Right renal cortex interstitium (tissue), 3 donors: Measurements from ENCODE around the gene C7orf57. TPM values are rescaled to one million over a fixed set of nuclear protein-coding genes. Genes with fewer than 3 reads are reported as not detected.
"Not testable (repeated sequence)": the region's sequence is repeated elsewhere in the genome, so short reads cannot be mapped to it uniquely, and the experiment has no call there.

Source experiments
- DNase-seq, 3 donors: peaks; one replicate each; pipeline ENCODE4 v3.0.0-alpha.2; 2013; ENCODE audit warnings: low read depth in 3 of 3, low spot score in 2 of 3
- polyA plus RNA-seq, 3 donors: library from polyadenylated mRNA; unstranded; fragments of 120-200 nt; gene quantifications; one replicate each; pipeline ENCODE4 v1.2.1, GENCODE V29; 2013; ENCODE audit not compliant: insufficient read length in 3 of 3

The C7orf57 gene
- polyA plus RNA-seq, 3 donors, result 0.47 to 0.67 (median 0.50) TPM

DNA sequence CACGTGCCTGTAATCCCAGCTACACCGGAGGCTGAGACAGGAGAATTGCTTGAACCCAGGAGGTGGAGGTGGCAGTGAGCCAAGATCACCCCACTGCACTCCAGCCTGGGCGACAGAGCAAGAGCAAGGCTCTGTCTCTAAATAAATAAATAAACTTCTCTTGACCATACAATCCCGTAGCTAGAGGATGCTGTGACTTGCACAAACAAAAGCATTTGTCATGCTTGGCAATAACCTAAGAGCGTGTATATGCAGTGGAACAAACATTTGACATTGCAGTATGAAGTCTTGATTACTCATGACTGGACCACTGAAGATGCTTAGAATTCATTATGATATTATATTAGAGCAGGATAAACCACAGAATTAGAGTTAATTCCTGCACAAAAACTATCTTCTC lies 1.4 kb upstream of the C7orf57 start:
- DNase-seq, result no peak

DNA sequence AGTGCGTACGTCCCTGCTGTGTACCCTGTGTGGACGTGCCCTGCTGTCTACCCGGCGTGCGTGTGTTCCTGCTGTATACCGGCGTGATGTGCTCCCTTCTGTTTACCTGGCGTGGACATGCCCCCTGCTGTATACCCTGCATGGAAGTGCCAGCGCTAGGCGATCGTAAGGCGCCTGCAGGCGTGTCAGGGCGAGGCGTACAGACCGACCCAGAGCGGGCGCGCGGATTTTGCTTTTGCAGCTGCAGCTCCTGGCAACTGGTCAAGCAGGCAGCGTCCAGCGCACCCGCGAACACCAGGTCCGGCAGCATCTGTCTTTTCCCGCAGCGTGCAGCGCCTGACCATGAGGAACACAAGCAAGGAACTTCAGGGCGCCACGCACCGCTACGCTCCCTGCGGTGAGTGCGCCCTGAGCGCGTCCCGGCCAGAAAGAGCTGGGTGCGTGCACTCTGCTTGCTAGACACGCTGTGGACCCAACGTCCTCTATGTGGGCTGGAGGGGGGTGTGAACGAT lies 680 bp downstream of the C7orf57 start:
- DNase-seq, result peak in 1 of 3 donors; percentile 9

DNA sequence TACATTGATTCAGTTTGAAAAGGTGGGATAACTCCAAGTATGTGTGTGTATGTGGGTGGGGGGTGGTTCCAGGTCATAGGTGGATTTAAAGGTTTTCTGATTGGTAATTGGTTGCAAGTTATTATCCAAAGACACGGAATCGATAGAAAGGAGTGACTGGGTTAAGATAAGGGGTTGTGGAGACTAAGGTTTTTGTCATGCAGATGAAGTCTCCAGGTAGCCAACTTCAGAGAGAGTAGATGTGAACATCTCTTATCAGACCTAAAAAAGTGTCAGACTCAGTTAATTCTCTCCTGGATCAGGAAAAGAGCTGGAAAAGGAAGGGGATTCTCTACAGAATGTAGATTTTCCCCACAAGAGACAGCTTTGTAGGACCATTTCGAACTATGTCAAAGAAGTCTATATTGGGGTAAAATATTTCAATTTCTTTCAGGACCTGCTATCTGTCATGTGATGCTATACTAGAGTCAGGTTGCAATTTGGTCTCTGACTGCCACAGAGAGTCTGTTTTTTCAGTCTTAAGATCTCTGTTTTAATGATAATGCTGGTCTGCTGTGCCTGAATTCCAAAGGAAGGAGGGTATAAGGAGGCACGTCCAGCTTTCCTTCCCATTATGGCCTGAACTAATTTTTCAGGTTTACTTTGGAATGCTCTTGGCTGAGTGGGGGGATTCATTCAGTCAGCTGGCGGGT lies 3.6 kb downstream of the C7orf57 start:
- DNase-seq, result no peak

DNA sequence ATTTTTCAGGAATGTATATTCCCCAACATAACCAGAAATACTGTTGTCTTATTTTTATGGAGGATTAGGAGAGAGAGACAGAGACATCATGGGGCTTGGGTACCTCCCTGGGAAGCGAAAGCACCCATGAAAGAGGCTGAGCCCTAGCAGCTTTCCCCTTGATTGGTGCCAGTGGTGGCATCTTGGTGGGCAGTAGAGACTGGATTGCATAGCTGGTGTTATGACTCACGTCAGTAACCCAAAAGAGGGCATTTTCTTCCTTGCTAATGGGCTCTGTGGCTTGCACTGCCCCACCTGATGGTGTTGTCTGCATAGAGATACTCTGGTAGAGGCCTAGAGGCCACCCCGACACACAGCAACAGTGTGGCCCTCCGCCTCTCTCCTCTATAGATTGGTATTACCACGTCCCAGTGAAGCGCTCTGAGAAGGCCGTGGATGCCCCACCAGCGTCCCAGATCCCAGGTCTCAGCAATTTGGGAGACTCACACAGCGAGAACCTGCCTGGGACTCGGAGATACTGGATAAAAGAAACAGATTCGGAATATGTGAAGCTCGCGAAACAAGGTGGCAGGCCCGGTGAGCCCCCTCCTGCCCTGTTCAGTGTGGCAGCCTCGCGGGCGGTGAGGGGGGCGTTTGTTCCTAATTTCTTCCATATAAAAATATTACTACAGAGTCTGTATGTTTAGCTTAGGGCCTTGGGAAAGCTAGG lies 5.8 kb downstream of the C7orf57 start:
- no peak for DNase-seq

- no peak for DNase-seq
These were observed 6.3 kb downstream of the C7orf57 start for GRCh38 chr7:48041653-48041970.

- DNase-seq, result no peak
These were observed 6.9 kb downstream of the C7orf57 start for GRCh38 chr7:48042216-48042615.

DNA sequence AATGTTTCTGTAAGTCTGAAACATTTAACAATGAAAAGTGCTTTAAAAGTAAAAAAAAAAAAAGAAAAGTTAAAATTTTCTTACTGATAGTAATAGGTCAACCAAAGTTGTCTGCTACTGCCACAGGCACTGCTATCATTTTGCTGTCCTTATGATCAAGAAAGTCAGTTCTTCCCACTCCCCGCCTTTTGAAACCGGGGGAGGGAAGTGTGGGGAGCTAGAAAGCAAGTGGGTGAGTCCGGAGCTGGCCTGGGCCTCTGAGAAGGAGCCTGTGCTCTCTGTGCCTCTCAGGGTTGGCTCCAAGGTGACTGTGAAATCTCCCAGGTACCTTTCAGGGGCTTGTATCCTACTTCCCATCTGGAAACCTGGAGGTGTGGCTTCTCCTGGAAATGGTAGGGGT lies 7.3 kb downstream of the C7orf57 start:
- no peak for DNase-seq

DNA sequence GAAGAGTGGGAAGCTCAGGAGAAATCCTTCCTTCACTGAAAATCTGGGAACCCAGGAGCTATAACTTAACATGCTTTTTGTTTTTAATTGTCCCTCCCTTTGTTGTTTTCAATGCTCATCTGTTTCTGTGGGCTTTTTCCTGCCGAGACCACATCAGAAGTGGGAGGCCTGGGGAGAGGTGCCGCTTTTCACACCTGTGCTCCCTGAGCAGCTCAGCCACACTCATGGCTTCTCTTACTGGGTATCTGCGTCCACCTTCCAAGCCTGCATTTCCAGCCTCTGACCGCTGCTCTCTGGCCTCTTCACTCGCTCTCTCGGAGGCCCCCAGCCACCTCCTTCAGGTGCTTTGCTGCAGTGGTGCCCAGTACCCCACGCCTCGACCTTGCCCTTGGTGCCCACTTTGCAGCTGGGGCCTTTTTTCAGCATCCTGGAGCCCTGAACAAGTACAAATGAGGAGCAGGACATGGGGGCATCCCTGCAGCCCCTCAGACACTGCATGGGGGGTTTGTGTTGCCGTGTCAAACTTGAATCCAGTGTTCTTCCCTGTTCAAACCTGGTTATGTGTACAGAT lies 9.9 kb downstream of the C7orf57 start:
- DNase-seq, result no peak

DNA sequence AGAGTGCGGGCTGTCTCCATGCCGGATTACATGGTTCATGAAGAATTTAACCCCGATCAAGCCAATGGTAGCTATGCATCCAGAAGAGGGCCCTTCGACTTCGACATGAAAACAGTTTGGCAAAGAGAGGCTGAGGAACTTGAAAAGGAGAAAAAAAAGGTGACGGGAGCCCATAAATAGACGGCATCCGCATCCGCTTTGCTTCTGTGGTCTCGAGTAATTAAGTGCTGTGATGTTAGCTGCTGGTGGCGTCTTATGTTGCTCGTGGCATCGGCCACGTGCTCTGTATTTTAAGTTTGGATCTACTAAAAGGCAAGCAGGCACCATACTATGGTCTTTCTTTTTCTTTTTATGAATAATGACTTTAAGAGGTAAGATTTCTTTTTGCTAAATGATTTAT lies 11.1 kb downstream of the C7orf57 start:
- DNase-seq, result no peak

DNA sequence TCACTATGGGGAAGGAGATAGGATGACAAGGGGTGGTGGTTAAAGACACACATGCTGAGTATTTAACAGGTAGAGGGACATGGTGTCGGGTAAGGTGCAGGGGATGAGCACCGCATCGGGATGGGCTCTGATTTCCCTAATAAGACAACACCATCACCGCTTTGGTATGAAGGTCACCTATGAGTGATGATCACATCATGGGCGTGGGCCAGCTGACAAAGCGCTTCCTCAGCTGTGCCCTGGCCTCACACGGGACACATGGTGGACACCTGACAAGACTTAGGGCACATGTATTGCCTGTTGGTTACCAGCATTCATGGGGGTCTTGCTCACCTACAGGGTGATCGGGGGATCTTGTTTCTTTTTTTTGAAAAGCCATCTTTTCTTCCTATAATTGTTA lies 12.8 kb downstream of the C7orf57 start:
- DNase-seq, result no peak

DNA sequence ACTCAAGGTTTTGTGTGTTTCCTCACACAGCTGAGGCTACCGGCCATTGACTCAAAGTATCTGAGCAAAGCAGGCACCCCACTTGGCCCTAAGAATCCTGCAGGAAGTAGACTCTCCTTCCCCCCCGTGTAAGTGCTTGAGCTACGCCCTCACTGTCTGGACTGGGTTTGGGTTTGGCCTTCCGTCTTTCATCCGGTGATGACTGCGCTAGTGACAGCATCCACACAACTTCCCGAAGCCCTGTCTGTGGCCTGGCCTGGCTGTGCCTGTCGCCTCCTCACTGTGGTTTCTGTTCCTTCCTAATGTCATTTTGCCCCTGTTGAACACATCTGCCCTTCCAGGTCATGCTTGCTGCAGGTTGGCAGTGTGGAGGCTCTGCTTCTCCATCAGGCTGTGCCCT lies 14.5 kb downstream of the C7orf57 start:
- no peak for DNase-seq

DNA sequence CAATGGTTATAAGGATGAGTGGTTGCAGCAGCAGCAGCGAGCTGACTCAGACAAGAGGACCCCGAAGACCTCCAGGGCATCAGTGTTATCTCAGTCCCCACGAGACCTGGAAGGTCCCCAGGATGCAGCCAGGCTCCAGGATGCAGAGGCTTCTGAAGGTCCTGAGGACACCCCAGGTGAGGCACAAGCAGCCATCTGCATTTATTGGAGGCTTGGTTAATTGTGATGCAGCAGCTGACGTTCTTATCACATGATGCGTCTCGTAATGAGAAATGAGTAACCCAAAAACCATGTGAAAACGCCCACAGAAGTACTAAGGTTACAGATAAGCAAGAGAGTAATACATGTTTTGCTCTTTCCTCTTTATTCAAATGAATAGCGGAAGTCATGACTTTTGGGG lies 17.4 kb downstream of the C7orf57 start:
- no peak for DNase-seq

DNA sequence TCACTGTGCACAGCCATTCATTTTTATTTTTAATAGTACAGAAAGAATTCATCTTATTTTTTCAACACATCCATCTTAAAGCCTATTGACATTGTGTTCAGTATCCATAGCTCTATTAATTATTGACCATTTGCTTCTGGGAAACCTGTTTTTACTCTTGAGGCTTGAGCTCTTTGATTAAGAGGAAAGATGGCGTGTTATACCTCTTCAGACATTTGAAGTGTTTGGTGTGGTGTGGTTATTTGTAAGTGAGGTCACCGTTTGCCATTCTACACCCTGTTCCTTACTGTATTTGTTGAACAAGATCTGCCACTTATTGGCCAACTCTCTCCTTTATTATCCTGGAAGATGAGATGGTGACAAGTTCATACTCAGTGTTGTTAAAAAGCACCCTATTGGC lies 18.4 kb downstream of the C7orf57 start:
- no peak for DNase-seq

GRCh38 chr7:48058990-48059389 lies 23.6 kb downstream of the C7orf57 start:
- DNase-seq, result no peak

DNA sequence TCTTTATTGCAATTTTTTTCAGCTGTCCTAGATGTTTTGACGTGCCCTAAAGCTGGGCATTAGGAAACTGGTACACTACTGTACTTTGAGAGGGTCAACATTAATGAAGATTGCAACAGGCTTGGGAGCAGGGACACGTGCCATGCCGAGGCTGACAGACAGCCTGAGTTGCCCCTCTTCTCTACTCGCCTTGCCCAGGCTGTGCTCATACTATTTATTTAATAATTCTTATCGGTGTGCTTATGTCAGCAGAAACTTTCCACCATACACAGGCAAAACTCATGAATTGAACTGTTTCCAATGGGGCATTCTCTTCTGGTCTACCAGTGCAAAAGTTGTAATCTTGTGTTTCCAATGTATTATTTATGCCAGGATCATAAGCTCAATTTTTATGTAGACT lies 24.4 kb downstream of the C7orf57 start:
- DNase-seq, result no peak

- DNase-seq, result no peak
These were observed 28.6 kb downstream of the C7orf57 start for GRCh38 chr7:48063985-48064384.

DNA sequence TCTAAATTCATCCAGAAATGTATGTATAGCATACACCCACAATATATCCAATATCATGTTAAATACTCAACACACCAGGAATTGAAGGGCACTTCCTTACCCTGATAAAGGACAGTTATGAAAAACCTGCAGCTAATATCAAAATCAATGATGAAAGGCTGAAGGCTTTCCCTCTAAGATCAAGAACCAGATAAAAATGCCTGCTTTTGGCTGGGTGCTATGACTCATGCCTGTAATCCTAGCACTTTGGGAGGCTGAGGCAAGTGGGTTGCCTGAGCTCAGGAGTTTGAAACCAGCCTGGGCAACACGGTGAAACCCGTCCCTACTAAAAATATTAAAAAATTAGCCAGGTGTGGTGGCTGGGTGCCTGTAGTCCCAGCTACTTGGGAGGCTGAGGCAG lies 32.1 kb downstream of the C7orf57 start:
- no peak for DNase-seq

GRCh38 chr7:48074204-48074654 lies 38.9 kb downstream of the C7orf57 start:
- DNase-seq, result no peak

DNA sequence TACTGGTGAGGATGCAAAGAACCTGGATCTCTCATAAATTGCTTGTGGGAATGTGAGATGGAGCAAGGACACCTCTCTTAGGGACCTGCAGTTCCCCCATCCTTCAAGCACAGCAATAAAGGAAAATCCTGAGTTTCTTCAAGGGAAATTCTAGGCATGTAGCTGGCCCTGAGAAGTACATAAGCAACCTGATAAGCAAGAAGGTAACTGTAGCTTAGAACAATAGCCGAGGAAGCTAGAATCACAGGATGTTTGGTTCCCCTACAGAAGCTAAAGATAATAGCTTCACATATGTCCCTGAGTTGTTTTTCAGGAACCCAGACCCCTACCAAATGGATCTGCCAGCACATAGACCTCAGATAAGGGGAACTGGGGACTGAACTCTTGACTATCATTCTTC lies 42.1 kb downstream of the C7orf57 start:
- DNase-seq, result no peak

GRCh38 chr7:48078470-48078869 lies 43.1 kb downstream of the C7orf57 start:
- DNase-seq, result no peak

DNA sequence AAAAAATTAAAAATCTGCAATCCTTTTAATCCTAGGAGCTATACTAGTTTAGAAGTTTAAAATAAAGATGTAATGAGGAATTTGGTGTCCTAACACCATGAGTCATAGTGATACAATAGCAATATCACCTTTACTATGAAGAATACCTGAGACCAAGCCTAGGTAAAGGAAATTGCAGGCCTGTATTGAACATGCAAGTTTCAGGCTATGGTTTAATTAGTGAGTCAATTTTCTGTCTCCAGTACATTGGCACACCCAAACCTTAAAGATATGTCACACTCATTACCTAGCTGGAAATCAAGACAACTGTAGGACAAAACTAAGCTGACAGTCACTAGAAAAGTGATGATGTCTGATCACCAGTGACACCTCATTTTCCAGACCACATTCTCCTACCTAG lies 47.0 kb downstream of the C7orf57 start:
- not testable (repeated sequence) for DNase-seq
